Spleen (tissue), 11 donors: ENCODE results near the gene BCLAF1. TPM values are rescaled to one million over a fixed set of nuclear protein-coding genes. Genes with fewer than 3 reads are reported as not detected.
A peak's percentile ranks its signal among the peaks of the same experiment; 100 is the strongest.

Experiments
- DNase-seq: peaks from one replicate; pipeline ENCODE4 v3.0.0-alpha.2; 2020
- H3K27ac ChIP-seq, 8 donors: fragments of 200-600 bp; sonication (generic) in 7 of 8; 1 replicate in 4 of 8; 2 replicates in 4 of 8; pipeline versions ENCODE4 v1.5.0 to v1.8.0; 2016 to 2021; ENCODE audit warnings: inconsistent platforms in 4 of 8, mild to moderate bottlenecking in 4 of 8, moderate library complexity in 1 of 8
- H3K27me3 ChIP-seq, 7 donors: fragments of 200-600 bp; sonication (generic) in 6 of 7; replicated peaks in 1 of 7; 1 replicate in 4 of 7; 2 replicates in 3 of 7; pipeline versions ENCODE4 v1.5.0 to v1.8.0; 2016 to 2021; ENCODE audit warnings: inconsistent platforms in 3 of 7, mild to moderate bottlenecking in 1 of 7
- H3K36me3 ChIP-seq, 6 donors: fragments of 200-600 bp; sonication (generic) in 5 of 6; 1 replicate in 4 of 6; 2 replicates in 2 of 6; pipeline versions ENCODE4 v1.5.0 to v1.8.0; 2016 to 2021; ENCODE audit warnings: inconsistent platforms in 2 of 6
- H3K4me1 ChIP-seq, 6 donors: fragments of 200-600 bp; sonication (generic) in 5 of 6; 1 replicate in 3 of 6; 2 replicates in 3 of 6; pipeline versions ENCODE4 v1.5.0 to v1.8.0; 2016 to 2021; ENCODE audit warnings: inconsistent platforms in 3 of 6
- H3K4me3 ChIP-seq, 8 donors: fragments of 200-600 bp; sonication (generic) in 7 of 8; 1 replicate in 4 of 8; 2 replicates in 4 of 8; pipeline versions ENCODE4 v1.5.0 to v1.8.0; 2016 to 2021; ENCODE audit warnings: inconsistent platforms in 4 of 8, mild to moderate bottlenecking in 4 of 8, moderate library complexity in 2 of 8
- H3K9me3 ChIP-seq, 8 donors: fragments of 200-600 bp; sonication (generic) in 7 of 8; 1 replicate in 4 of 8; 2 replicates in 4 of 8; pipeline versions ENCODE4 v1.5.0 to v1.8.0; 2016 to 2021; ENCODE audit warnings: inconsistent platforms in 4 of 8
- POLR2A ChIP-seq, 3 donors: fragments of 450-650 bp; IDR thresholded peaks; one replicate each; pipeline ENCODE4 v1.5.1; 2017; ENCODE audit warnings: antibody characterized with exemption in 3 of 3, mild to moderate bottlenecking in 1 of 3
- POLR2AphosphoS5 ChIP-seq, 3 donors: sonication (generic); formaldehyde crosslinking; IDR thresholded peaks; one replicate each; pipeline ENCODE4 v1.5.1; 2017; ENCODE audit warnings: antibody characterized with exemption in 3 of 3
- WGBS, 5 donors: extraction: QIAGEN DNeasy Blood & Tissue Kit in 3 of 5; methylation state at CpG; one replicate each; pipeline versions ENCODE4 v1.1.5 to v1.1.7; 2013 to 2018; 5-methylcytosine and 5-hydroxymethylcytosine counted together
- intact Hi-C: fragments of 100-400 bp; cut with DNase I; formaldehyde crosslinking; loops from one replicate; pipeline ENCODE4 v1.15.0; 2023; ENCODE audit warnings: low total_unique reads
- polyA plus RNA-seq, 3 donors: library from polyadenylated mRNA; stranded (reverse); fragments of 200-250 nt; gene quantifications; one replicate each; pipeline ENCODE4 v1.2.1, GENCODE V29; 2013
- total RNA-seq, 7 donors: library from RNA; depleted of rRNA in 3 of 7; stranded (reverse); fragments of >200 nt in 3 of 7; fragmentation: NEBNext Ultra II Directional in 4 of 7; extraction: Animal tissue kit (Norgen Biotek cat#: 25700) in 4 of 7; gene quantifications; one replicate each; pipeline versions ENCODE4 v1.1.0 to v1.2.1, GENCODE V29; 2016 to 2021
- TF ChIP-seq, protein P1 (sequence below), 11 experiments: fragments of 200-600 bp in 7 of 11; fragments of 450-650 bp in 4 of 11; sonication (generic) in 4 of 11; IDR thresholded peaks in 8 of 11; conservative IDR thresholded peaks in 3 of 11; 1 replicate in 7 of 11; 2 replicates in 4 of 11; pipeline versions ENCODE4 v1.4.0 to v1.8.0; 2016 to 2021; ENCODE audit warnings: antibody characterized with exemption in 11 of 11, inconsistent platforms in 4 of 11, mild to moderate bottlenecking in 1 of 11
- donor health status: healthy with polysubstance abuse.
- donor health status: DM: no; HTN: no; CAD: no; lungs with moderate emphysema.
- donor health status: DM: no; HTN: no; CAD: no.
- donor health status: Bipolar disorder and iron deficiency.
- donor health status: healthy.
- donor health status: DM: no; HTN: no; CAD: no.
- donor health status: DM: yes; HTN: yes; CAD: no.

BCLAF1 gene
- total and polyA plus RNA-seq, 10 donors, result 22.9 to 228 (median 170) TPM

DNA sequence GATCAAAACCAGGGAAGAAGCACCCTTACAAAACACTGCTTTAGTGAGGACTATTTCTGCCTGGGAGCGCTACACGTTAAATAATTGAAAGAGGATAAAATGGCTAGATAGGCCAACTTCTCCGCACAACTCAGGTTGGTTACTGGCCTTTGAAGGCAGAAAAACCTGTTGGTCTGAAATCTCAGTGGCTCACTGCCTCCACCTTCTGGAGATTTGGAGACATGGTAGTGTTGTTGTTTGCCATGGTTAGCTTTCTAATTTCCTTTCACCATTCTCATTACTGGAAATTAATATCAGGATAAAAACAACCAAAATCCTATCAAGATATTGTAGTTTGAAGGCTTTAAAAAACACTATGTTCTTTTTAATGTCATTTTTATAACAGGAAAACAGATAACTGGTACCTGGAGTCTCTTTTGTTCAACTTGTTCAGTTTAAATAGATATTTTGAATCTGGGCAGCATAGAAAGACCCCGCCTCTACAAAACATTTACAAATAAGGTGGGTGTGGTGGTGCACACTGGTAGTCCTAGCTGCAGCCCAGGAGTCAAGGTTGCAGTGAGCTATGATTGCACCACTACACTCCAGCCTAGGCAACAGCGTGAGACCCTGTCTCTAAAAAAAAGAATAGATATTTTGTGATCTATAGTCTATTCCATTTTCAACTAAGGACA lies 27.5 kb upstream of the BCLAF1 start:
- Histone ChIP-seq H3K27ac (no peak overlapping the region), H3K4me1 (no peaks in the 10 kb centered on the region), H3K27me3 (no peaks in the 10 kb centered on the region), H3K36me3 (no peaks in the 10 kb centered on the region), H3K4me3 (no peak overlapping the region), H3K9me3 (no peaks in the 10 kb centered on the region)
- intact Hi-C loops, result loop anchor here (10.0 kb wide), 1 partner anchor 812 kb away; no protein-coding TSS in a partner anchor
- TF ChIP-seq POLR2AphosphoS5 (IDR thresholded peaks at IDR 0.05) (no peak), POLR2A (IDR thresholded peaks at IDR 0.05) (no peak)
- TF ChIP-seq, protein P1, sequence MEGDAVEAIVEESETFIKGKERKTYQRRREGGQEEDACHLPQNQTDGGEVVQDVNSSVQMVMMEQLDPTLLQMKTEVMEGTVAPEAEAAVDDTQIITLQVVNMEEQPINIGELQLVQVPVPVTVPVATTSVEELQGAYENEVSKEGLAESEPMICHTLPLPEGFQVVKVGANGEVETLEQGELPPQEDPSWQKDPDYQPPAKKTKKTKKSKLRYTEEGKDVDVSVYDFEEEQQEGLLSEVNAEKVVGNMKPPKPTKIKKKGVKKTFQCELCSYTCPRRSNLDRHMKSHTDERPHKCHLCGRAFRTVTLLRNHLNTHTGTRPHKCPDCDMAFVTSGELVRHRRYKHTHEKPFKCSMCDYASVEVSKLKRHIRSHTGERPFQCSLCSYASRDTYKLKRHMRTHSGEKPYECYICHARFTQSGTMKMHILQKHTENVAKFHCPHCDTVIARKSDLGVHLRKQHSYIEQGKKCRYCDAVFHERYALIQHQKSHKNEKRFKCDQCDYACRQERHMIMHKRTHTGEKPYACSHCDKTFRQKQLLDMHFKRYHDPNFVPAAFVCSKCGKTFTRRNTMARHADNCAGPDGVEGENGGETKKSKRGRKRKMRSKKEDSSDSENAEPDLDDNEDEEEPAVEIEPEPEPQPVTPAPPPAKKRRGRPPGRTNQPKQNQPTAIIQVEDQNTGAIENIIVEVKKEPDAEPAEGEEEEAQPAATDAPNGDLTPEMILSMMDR (IDR thresholded peaks at IDR 0.05 in 8 of 11, conservative IDR thresholded peaks at IDR 0.05 in 3 of 11), result peak; percentile 56 to 77 (median 71)
- DNase-seq, result no peak
- 50 to 60% (median 55%) methylated on average over 5 of the region's 5 CpGs for WGBS, 5 donors

DNA sequence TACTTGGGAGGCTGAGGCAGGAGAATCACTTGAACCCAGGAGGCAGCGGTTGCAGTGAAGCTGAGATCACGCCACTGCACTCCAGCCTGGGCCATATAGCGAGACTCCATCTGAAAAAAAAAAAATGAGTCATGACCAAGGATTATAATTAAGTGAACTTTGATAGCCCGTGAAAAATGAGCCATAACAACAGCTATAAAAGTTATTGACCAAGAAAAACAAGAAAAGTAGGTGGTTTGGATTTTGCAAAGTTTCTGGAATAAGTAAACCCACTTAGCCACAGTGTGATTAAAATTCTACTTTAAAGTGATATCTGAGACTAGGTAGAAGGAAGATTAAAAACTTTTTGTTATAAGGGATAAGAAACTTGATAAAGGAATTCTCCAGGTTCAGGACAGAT lies 25.9 kb upstream of the BCLAF1 start:
- Histone ChIP-seq H3K27me3 (no peaks in the 10 kb centered on the region), H3K27ac (no peak overlapping the region), H3K9me3 (no peaks in the 10 kb centered on the region), H3K4me1 (no peaks in the 10 kb centered on the region), H3K36me3 (no peaks in the 10 kb centered on the region), H3K4me3 (no peak overlapping the region)
- no peak for TF ChIP-seq POLR2AphosphoS5 (IDR thresholded peaks at IDR 0.05)
- TF ChIP-seq, protein P1 (IDR thresholded peaks at IDR 0.05 in 8 of 11, conservative IDR thresholded peaks at IDR 0.05 in 3 of 11), result no peak
- WGBS, 5 donors, result 83 to 96% (median 93%) methylated on average over 4 of the region's 4 CpGs
- intact Hi-C loops, result loop anchor here (10.0 kb wide), 1 partner anchor 811 kb away; no protein-coding TSS in a partner anchor
- no peak for DNase-seq

DNA sequence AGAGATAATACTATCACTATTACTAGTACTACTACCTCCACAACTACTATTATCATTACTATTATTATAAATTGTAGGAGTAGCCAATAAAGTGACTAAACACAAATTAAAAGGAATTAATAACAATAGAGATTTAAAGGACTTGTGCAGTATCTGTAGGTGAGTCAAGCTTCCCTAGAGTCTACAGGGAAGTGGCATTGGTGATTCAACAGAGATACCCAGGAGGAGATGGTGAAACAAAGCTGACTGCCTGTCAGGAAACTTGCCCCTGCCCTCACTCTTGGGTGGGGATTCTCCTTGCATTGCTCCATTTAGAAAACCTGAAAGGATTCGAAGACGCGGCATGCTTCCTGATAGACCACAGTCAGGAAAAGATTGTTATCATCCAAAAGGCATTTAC lies 23.3 kb upstream of the BCLAF1 start:
- no peaks in the 10 kb centered on the region for H3K27me3 ChIP-seq
- DNase-seq, result no peak
- no peak overlapping the region for H3K4me3 ChIP-seq
- H3K36me3 ChIP-seq, result no peaks in the 10 kb centered on the region
- intact Hi-C loops, result loop anchor here (10.0 kb wide), 1 partner anchor 808 kb away; no protein-coding TSS in a partner anchor
- TF ChIP-seq, protein P1 (IDR thresholded peaks at IDR 0.05 in 8 of 11, conservative IDR thresholded peaks at IDR 0.05 in 3 of 11), result no peak
- TF ChIP-seq POLR2A (IDR thresholded peaks at IDR 0.05), result no peak
- no peak for TF ChIP-seq POLR2AphosphoS5 (IDR thresholded peaks at IDR 0.05)
- no peaks in the 10 kb centered on the region for H3K4me1 ChIP-seq
- H3K9me3 ChIP-seq, result no peaks in the 10 kb centered on the region
- WGBS, 5 donors, result 77 to 93% (median 84%) methylated on average over 3 of the region's 3 CpGs
- H3K27ac ChIP-seq, result no peak overlapping the region

DNA sequence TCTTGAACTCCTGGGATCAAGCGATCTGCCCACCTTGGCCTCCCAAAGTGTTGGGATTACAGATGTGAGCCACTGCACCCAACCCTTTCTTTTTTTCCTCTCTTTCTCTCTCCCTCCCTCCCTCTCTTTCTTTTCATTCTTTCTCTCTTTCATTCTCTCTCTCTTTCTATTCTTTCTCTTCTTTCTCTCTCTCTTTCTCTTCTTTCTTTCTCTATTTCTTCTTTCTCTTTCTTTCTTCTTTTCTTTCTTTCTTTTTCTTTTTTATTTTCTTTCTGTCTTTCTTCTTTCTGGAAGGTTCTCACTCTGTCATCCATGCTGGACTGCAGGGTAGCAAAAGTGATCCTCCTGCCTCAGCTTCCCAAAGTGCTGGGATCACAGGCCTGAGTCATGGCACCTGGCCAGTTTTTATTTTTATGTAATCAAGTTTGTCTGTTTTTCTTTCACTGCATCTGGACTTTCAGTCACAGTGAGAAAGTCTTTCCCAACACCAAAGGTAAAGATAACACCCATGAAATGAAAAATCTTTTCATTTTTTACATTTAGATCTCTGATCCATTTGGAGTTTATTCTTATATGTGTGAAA lies 20.2 kb upstream of the BCLAF1 start:
- Histone ChIP-seq H3K27me3 (no peaks in the 10 kb centered on the region), H3K4me1 (no peaks in the 10 kb centered on the region), H3K36me3 (no peaks in the 10 kb centered on the region), H3K4me3 (no peak overlapping the region), H3K9me3 (no peaks in the 10 kb centered on the region), H3K27ac (no peak overlapping the region)
- no peak for DNase-seq
- intact Hi-C loops, result loop anchor here (10.0 kb wide), 1 partner anchor 805 kb away; no protein-coding TSS in a partner anchor
- TF ChIP-seq, protein P1 (IDR thresholded peaks at IDR 0.05 in 8 of 11, conservative IDR thresholded peaks at IDR 0.05 in 3 of 11), result no peak
- TF ChIP-seq POLR2AphosphoS5 (IDR thresholded peaks at IDR 0.05) (no peak), POLR2A (IDR thresholded peaks at IDR 0.05) (no peak)
- 88 to 98% (median 96%) methylated on average over 1 of the region's 1 CpG for WGBS, 5 donors
